ENCODE results near the gene METTL1. TPM values are rescaled to one million over a fixed set of nuclear protein-coding genes. Genes with fewer than 3 reads are reported as not detected.

METTL1 gene
- total and polyA plus RNA-seq, 9 of the 15 experiments (the other 6 are each of a cell fraction or from before 2014, with no cell fraction given), result 12.6 to 65.9 (median 39.2) TPM

GRCh38 chr12:57808351-57808750, 36.4 kb upstream of the METTL1 start:
- Histone ChIP-seq H3K79me2 (ENCODE audit: control insufficient read depth, insufficient read depth, low read length) (no peaks in the 10 kb centered on the region), H3K27me3 (ENCODE audit: control insufficient read depth in 2 of 2, insufficient read depth in 2 of 2, low read length in 2 of 2) (no peaks in the 10 kb centered on the region), H3K4me3 (no peak overlapping the region), H4K20me1 (replicated peaks; ENCODE audit: control insufficient read depth, insufficient read depth, low read length) (no peaks in the 10 kb centered on the region), H3K9me1 (ENCODE audit: control insufficient read depth, insufficient read depth, low read length) (peaks cover 3% of the 10 kb centered on the region), H3K36me3 (ENCODE audit: control insufficient read depth, insufficient read depth, low read length) (peaks cover 8% of the 10 kb centered on the region; the same call in 2 of the 3 replicates), H3K27ac (ENCODE audit: extremely low read depth, low read depth, low read length) (no peak overlapping the region), H2AFZ (ENCODE audit: low read depth, low read length) (no peak overlapping the region), H3K4me2 (ENCODE audit: insufficient read depth, low read length) (no peak overlapping the region), H3K9ac (ENCODE audit: insufficient read depth in 1 of 2, low read depth in 2 of 2, low read length in 2 of 2) (no peak overlapping the region), H3K9me3 (replicated peaks; ENCODE audit: control insufficient read depth, insufficient read depth, low read depth, low read length) (no peaks in the 10 kb centered on the region), H3K4me1 (replicated peaks in 1 of 2; ENCODE audit: control insufficient read depth in 2 of 2, insufficient read depth in 2 of 2, low read length in 2 of 2) (peaks cover 5 to 10% of the 10 kb centered on the region in 2 experiments; a peak in 3 of 5 replicates)
- POLR2A ChIA-PET, result interaction anchor here (0.6 to 3.3 kb wide), 5 partner anchors 9 to 216 kb away, joined by 3 to 21 read pairs (median 3); partner anchors contain the start of gene AVIL
- 58% methylated on average over 5 of the region's 5 CpGs for WGBS (ENCODE audit: insufficient coverage, low coverage, missing lambda C conversion rate)
- FAIRE-seq (no peak), DNase-seq (ENCODE audit: extremely low read depth in 1 of 4, low spot score in 3 of 4) (no peak), ATAC-seq (no peak)
- TF ChIP-seq SAFB (IDR thresholded peaks at IDR 0.05; ENCODE audit: borderline replicate concordance, low read depth, low read length) (no peak), RB1 (IDR thresholded peaks at IDR 0.05; ENCODE audit: low read depth) (no peak), E2F1 (CRISPR knock-in tag; IDR thresholded peaks at IDR 0.05) (no peak), NR2C1 (IDR thresholded peaks at IDR 0.05) (no peak), NR2C1 (tag; IDR thresholded peaks at IDR 0.05) (no peak), IFI16 (CRISPR knock-in tag; IDR thresholded peaks at IDR 0.05) (no peak), HMG20B (CRISPR knock-in tag; IDR thresholded peaks at IDR 0.05) (no peak), ZBED1 (IDR thresholded peaks at IDR 0.05) (no peak), NFE2 (IDR thresholded peaks at IDR 0.05; ENCODE audit: low read depth) (no peak), ZNF408 (CRISPR knock-in tag; IDR thresholded peaks at IDR 0.05; ENCODE audit: low read depth) (no peak), ZNF263 (CRISPR knock-in tag; IDR thresholded peaks at IDR 0.05; ENCODE audit: borderline replicate concordance) (no peak), BACH1 (tag; IDR thresholded peaks at IDR 0.05) (no peak), FOXA1 (IDR thresholded peaks at IDR 0.05; ENCODE audit: borderline replicate concordance) (no peak), ZNF12 (CRISPR knock-in tag; IDR thresholded peaks at IDR 0.05) (no peak), FIP1L1 (IDR thresholded peaks at IDR 0.05; ENCODE audit: low read depth, low read length, poor library complexity, severe bottlenecking) (no peak), ZNF384 (IDR thresholded peaks at IDR 0.05; ENCODE audit: low read depth, low read length) (no peak)
- TF ChIP-seq, protein P1, sequence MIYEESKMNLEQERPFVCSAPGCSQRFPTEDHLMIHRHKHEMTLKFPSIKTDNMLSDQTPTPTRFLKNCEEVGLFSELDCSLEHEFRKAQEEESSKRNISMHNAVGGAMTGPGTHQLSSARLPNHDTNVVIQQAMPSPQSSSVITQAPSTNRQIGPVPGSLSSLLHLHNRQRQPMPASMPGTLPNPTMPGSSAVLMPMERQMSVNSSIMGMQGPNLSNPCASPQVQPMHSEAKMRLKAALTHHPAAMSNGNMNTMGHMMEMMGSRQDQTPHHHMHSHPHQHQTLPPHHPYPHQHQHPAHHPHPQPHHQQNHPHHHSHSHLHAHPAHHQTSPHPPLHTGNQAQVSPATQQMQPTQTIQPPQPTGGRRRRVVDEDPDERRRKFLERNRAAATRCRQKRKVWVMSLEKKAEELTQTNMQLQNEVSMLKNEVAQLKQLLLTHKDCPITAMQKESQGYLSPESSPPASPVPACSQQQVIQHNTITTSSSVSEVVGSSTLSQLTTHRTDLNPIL (CRISPR knock-in tag; IDR thresholded peaks at IDR 0.05), result no peak
- TF ChIP-seq, protein P2, sequence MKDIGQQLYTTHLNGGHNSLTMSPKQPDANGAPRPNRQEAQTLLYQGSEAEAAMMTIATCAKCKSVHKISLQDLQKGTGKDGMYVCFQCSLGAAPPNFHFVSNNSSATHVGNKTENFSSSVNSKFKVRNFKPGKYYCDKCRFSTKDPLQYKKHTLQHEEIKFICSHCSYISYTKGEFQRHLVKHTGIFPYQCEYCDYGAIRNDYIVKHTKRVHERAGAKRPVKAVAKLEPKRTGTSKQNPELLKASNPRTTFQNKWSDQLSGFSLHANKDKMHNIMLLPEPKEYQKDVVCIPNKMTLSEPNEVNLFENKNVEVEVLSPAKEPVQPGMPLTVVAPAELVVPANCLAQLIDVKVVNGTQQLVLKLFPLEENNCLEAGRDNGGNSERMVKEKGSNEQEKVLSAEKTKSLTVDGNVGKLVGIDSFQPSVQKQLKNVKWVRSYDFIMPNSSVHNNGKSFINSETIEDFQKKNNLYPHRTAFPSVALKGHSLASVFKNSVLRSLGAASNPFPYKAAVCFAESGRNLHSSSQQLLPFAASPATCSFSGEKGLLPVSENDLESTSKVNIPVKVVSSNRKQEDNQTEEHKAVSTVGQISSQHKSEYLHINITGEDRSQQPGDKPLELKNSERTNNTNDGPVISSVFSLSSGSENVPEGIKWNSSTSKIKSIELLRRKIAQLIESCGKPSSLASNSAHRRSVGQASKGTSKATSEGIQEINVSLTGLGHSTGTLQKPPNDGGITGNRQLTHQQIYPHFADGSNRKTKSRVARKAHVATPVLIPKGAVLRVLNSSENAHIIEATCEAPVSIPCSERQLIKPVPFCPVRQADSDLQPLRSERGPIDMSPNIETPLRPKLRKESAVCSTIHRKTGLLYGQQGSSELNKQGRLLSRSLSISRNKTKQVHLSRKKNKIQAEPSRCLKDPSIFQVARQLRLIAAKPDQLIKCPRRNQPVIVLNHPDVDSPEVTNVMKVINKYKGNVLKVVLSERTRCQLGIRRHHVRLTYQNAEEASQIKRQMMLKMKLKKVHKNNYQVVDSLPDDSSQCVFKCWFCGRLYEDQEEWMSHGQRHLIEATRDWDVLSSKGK (CRISPR knock-in tag; IDR thresholded peaks at IDR 0.05), result no peak
- no TSS peak for BruUV-seq (replicated peaks)
- intact Hi-C loops (cut with micrococcal nuclease), result no loop called here
- in situ Hi-C loops (cut with MboI), result no loop called here
- CTCF ChIA-PET (ENCODE audit: low intra/inter-chr PET ratio), result no interaction called here

All from K562 (cell line).